Fibroblast of lung (primary cell): ENCODE data around the gene TGM2.

Source experiments
- CTCF ChIP-seq, 2 donors: IDR thresholded peaks in 1 of 2; conservative IDR thresholded peaks in 1 of 2; 1 replicate in 1 of 2; 2 replicates in 1 of 2; pipeline ENCODE4 v1.5.1; 2011 to 2012; ENCODE audit warnings: low read length in 2 of 2, control low read depth in 1 of 2, inconsistent platforms in 1 of 2, low read depth in 1 of 2, mild to moderate bottlenecking in 1 of 2
- EZH2 ChIP-seq: IDR thresholded peaks from 2 replicates; pipeline ENCODE4 v1.5.1; 2012; ENCODE audit warnings: low read length, control low read depth, mild to moderate bottlenecking; ENCODE audit errors: missing control alignments

GRCh38 chr20:38147163-38147562 lies 17.9 kb downstream of the TGM2 start:
- TF ChIP-seq EZH2 (no peak), CTCF (conservative IDR thresholded peaks at IDR 0.05 in 1 of 2, IDR thresholded peaks at IDR 0.05 in 1 of 2; ENCODE audit: low read depth in 1 of 2, low read length in 2 of 2) (no peak)
